ENCODE measurements around the gene ZNF423. TPM values are rescaled to one million over a fixed set of nuclear protein-coding genes. Genes with fewer than 3 reads are reported as not detected.

ZNF423 gene
- total RNA-seq, 4 donors from 2014 or later: 1.4 to 20.6 (median 4.7) TPM

DNA sequence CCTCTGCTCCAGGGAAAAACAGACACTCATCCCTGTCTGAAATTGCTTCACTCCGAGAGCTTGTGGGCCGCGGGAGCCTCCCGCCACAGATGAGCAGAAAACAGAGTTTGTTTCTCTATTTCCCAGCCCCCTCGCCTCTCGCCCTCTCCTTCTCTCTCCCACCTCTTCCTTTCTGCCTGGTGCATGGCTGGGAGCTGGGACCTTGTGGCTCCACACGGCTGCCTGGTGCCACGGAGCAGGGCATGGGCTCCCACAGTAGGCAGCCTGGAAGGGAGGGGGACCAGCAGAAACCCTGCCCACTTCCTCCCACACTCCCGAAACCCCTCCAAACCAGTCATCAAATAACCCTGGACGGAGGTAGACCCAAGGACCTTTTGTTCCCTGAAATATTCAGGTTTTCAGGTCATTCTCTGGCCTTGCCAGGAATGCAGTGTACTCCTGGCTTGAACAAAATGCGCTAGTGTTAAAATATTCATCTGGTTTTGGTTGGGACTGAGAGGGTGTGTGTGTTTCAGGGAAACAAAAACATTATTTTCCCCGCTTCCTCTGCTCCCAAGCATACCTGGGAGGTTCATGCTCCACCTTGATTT is 277.4 kb downstream of the ZNF423 start:
- Histone ChIP-seq H3K27me3 (no peaks in the 10 kb centered on the region), H3K36me3 (no peaks in the 10 kb centered on the region), H3K27ac (no peak overlapping the region), H3K4me1 (no peaks in the 10 kb centered on the region), H3K4me3 (no peak overlapping the region), H3K9me3 (no peaks in the 10 kb centered on the region)
- no peak for TF ChIP-seq POLR2A (IDR thresholded peaks at IDR 0.05)
- TF ChIP-seq CTCF (IDR thresholded peaks at IDR 0.05): no peak
- no peak for DNase-seq

- H3K27me3 ChIP-seq: no peaks in the 10 kb centered on the region
- no peak for TF ChIP-seq POLR2A (IDR thresholded peaks at IDR 0.05)
- no peak for TF ChIP-seq CTCF (IDR thresholded peaks at IDR 0.05)
- no peaks in the 10 kb centered on the region for H3K9me3 ChIP-seq
- H3K36me3 ChIP-seq: no peaks in the 10 kb centered on the region
- DNase-seq: no peak
- H3K4me1 ChIP-seq: no peaks in the 10 kb centered on the region
- no peak overlapping the region for H3K4me3 ChIP-seq
- H3K27ac ChIP-seq: no peak overlapping the region
These were observed 277.9 kb downstream of the ZNF423 start for GRCh38 chr16:49578018-49578417.

- no peaks in the 10 kb centered on the region for H3K4me1 ChIP-seq
- TF ChIP-seq POLR2A (IDR thresholded peaks at IDR 0.05) (no peak), CTCF (IDR thresholded peaks at IDR 0.05) (no peak)
- H3K27me3 ChIP-seq: no peaks in the 10 kb centered on the region
- H3K36me3 ChIP-seq: no peaks in the 10 kb centered on the region
- DNase-seq: no peak
- no peak overlapping the region for H3K4me3 ChIP-seq
- H3K27ac ChIP-seq: no peak overlapping the region
- no peaks in the 10 kb centered on the region for H3K9me3 ChIP-seq
These were observed 279.0 kb downstream of the ZNF423 start for GRCh38 chr16:49576941-49577340.

GRCh38 chr16:49576173-49576494 is 279.8 kb downstream of the ZNF423 start:
- DNase-seq: no peak
- Histone ChIP-seq H3K9me3 (no peaks in the 10 kb centered on the region), H3K4me3 (no peak overlapping the region), H3K4me1 (no peaks in the 10 kb centered on the region), H3K27me3 (no peaks in the 10 kb centered on the region), H3K36me3 (no peaks in the 10 kb centered on the region), H3K27ac (no peak overlapping the region)
- no peak for TF ChIP-seq POLR2A (IDR thresholded peaks at IDR 0.05)

DNA sequence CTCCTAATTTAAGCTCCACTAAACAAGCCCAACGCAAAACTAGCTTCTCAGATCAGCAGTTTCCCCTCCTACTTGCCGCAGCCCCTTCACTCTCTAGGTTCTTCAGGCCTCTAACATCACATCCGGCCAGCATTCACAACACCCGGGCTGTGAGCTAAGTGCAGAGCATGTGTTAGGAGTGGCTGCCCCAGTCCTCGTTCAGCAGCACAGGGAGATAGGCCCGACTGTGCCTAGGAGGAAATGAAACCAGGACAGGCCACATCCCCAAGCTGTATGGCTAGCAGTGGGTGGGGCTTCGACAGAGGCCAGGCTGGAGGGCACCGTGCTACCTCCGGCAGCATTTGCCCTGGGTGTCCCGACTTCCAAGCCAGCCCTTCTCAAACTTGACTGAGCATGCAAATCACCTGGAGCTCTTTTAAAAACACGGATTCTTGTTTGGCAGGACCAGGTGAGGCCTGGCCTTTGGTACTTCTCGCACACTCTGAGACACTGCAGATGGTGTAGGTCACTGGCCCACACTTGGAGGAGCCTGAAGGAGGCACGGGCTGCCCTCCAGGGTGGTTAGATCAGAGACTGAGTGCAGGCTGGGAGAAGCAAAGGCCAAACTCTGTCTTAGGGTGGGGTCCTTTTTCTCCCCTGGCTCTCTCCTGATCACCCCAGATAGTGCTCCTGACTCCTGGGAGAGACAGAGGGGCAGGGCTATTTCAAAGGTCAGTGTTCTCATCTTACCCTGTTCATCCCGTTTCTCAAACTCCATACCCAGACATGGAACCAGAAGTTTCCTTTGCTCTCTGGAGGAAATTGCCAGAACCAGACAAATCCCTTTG is 280.4 kb downstream of the ZNF423 start:
- Histone ChIP-seq H3K36me3 (no peaks in the 10 kb centered on the region), H3K27ac (peak overlapping the region in 1 of 4 donors; percentile 31), H3K9me3 (no peaks in the 10 kb centered on the region), H3K4me1 (no peaks in the 10 kb centered on the region), H3K4me3 (no peak overlapping the region), H3K27me3 (no peaks in the 10 kb centered on the region)
- TF ChIP-seq POLR2A (IDR thresholded peaks at IDR 0.05) (no peak), CTCF (IDR thresholded peaks at IDR 0.05) (no peak)
- DNase-seq: peak in 2 of 3 donors; percentile 75 to 80

DNA sequence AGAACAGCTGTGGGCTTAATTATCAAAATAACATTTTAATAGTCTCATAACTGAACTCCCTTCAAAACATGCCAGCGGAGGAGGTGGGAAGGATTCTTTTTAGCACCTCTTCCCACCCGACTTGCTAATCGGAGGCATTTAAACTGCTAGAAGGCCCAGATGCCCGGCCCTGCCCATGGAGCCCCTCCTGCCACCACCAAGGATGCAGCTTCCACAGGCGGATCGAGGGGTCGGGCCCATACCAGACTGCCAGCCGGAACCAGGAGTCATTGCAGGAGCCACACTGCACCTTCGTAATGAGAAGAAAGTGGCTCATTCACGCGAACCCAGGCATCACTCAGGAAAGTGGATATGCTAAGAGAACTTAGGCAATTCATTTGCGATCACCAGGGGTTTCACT is 281.1 kb downstream of the ZNF423 start:
- H3K36me3 ChIP-seq: no peaks in the 10 kb centered on the region
- no peak for DNase-seq
- no peaks in the 10 kb centered on the region for H3K4me1 ChIP-seq
- no peaks in the 10 kb centered on the region for H3K27me3 ChIP-seq
- no peak for TF ChIP-seq POLR2A (IDR thresholded peaks at IDR 0.05)
- TF ChIP-seq CTCF (IDR thresholded peaks at IDR 0.05): no peak
- peak overlapping the region in 1 of 4 donors; percentile 31 for H3K27ac ChIP-seq
- no peaks in the 10 kb centered on the region for H3K9me3 ChIP-seq
- no peak overlapping the region for H3K4me3 ChIP-seq

Data from Peyer's patch (tissue), 4 donors.